NCI-H1092 (cell line): Measurements from ENCODE around the gene C22orf39.

Experiments
- DNase-seq: peaks from one replicate; lab custom pipeline; 2025; lab: John Stamatoyannopoulos, UW

The C22orf39 gene

DNA sequence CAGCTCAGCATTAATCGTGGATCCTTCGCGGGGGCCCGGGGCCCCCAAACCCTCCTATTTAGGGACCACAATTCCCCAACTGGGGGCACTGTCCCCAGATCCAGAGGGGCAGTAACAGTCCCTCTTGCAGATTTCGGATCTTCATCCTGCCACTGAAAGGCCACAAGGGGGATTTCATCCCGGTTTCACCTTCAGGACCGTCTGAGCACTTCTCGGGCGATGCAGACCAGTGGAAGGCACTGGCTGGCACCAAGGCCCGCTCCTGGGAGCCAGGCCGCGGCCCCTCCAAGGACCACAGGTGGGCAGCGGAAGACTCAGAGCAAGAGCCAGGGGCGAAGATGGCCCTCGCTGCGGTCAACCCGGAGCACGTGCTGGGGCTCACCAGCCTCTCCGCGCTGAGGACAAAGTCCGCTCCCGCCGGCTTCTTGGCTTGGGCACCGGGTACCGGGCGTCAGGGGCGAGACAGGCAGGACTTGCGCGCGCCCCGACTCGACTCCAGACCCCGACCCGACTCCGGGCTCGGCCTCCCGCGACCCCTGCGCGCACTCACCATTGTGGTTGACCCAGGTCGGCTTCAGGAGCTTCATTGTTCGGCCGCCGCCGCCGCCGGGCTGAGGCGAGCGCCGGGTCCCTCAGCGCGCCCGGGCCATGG, 16.5 kb downstream of the C22orf39 start:
- DNase-seq = no peak

- DNase-seq = no peak
Measured at GRCh38 chr22:19429950-19430889, 17.3 kb downstream of the C22orf39 start.

DNA sequence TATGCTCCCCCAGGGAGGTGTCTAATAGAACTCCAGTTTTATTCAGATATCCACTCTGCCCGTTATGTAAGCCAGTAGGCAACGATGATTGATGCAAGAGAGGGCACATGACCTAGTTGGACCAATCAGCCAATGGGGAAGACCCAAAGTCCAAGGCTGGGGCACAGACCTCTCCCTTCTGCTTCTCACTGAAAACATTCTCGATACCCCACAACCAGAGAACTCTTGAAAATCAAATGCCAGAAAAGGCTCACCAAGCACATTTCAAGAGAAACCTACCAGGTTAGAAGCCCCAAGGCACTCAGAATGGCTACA, 23.4 kb downstream of the C22orf39 start:
- DNase-seq = no peak

DNA sequence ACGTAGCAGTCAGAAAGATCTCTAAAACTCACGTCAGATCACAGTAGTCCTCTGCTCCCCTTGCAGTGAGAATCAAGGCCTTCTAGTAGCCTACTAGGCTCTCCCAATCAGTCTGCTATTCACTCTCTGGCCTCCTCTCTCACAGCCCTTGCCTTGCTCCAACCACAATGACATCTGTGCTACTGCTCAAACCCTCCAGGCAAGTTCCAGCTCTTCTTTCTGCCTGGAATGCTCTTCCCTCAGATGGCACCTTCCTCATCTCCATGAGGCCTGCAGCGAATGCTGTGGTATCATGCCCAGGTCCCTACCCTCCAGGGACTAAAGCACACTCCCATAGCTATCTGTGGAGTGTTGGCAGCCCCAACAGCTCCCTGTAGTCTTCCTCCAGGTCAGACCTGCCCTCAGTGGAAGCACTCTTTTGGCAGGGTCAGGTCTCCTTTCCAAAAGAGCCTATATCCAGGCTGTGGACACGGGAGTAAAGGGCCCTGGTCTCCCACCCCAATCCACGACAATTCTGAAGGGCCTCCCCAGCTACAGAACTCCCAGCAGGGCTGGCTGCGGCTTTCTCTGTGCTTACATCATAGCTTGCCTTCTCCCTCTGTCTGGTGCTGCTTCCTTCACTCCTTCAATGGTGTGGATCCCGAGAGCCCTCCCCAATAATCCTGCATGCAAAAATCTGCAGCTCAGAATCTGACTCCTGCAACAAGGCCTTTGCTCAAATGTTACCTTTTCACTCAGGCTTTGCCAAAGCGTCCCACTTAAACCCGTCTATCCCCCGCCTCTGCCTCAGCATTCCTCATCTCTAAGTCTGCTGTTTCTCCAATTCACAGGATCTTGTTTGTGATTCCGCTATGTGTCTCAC, 24.8 kb downstream of the C22orf39 start:
- DNase-seq = no peak

- DNase-seq = no peak
Measured at GRCh38 chr22:19420321-19420720, 27.2 kb downstream of the C22orf39 start.

DNA sequence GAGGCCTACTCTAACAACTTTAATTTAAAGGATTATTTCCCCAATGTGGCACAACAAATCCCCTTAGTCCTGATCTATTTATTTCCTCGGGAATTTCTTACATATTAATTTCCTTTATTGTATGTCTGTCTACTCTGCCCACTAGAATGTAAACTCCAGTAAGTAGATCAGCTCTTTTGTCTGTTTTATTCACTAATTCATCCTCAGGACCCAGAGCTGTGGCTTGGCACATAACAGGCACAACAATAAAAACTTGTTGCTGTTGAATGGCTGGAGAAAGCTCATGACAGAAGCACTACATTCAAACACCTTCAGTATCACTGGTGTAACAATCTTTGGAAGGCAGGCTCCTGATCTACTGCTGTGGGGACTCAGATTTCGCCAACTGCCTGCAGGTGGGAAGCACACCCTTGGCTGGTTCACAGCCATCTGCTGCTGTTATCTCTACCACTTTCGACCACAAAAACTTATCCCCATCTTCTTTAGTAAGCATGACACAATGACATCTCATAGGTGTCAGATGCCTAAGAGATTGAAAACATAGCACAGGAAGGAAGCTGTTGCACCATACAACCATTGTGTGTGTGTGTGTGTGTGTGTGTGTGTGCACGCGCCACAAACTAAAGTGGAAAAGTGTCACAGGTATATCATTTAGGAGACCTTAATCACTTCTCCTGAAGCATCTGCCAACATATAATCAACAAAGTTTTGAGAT, 27.9 kb downstream of the C22orf39 start:
- no peak for DNase-seq

GRCh38 chr22:19419086-19419463, 28.4 kb downstream of the C22orf39 start:
- no peak for DNase-seq

- DNase-seq = no peak
Measured at GRCh38 chr22:19412923-19413322, 34.6 kb downstream of the C22orf39 start.

DNA sequence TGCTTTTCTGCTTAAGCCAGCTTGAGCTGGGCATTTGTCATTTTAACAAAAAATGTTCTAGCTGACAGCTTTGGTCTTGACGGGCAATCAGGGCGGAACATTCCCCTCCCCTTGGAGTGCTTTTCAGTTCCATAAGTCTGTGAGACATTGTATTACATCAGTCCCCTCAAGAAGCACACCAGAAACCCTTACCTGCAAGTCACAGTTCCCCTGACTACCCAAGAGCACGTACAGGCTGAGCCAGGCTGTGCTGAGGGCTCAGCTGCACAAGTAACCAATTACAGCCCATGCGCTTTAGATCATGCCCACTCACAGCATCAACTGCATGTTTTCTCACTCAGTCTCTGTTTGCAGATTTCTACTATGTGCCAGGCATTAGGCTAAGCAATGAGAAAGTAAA, 35.0 kb downstream of the C22orf39 start:
- DNase-seq = no peak

- DNase-seq = no peak
Measured at GRCh38 chr22:19411690-19412045, 35.8 kb downstream of the C22orf39 start.

- DNase-seq = no peak
Measured at GRCh38 chr22:19410941-19411689, 36.4 kb downstream of the C22orf39 start.

- DNase-seq = no peak
Measured at GRCh38 chr22:19407649-19408606, 39.6 kb downstream of the C22orf39 start.

DNA sequence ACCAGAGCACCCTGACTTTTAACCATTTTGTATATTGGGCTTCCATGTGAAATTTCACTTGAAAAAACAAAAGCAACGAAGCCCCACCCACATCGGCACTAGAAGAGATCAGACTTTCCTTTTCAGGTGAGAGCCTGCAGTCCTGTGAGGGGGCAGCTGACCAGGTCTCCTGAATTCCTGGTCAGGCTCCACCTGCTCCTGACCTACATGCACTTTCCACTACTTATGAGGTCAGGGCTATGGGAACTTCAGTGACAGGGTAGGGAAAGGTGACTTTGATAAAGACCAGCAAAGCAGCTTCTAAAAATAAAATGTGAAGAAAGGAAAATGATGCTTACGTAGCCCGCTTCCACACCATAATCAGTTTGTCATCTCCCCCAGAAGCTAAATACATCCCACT, 40.7 kb downstream of the C22orf39 start:
- no peak for DNase-seq

- no peak for DNase-seq
Measured at GRCh38 chr22:19406281-19406811, 41.2 kb downstream of the C22orf39 start.

DNA sequence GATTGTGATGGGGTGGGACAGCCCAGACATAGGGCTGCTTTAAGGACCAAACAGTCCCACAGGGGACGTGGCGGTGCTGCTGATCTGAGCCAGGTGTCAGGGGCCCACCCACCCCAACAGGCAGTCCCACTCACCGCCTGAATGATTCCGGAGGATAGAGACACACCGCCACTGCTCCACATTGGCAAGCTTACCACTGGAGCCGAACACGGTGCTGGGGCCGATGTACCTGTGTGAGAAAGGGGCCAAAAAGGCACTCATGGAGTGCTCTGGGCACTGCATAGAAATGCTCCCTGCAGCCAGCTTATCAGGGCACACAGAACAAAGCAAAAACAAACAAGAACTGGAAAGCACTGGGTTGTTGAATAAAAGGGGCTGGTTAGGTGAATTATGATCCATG, 41.9 kb downstream of the C22orf39 start:
- DNase-seq = no peak

- no peak for DNase-seq
Measured at GRCh38 chr22:19405133-19405532, 42.4 kb downstream of the C22orf39 start.

- DNase-seq = no peak
Measured at GRCh38 chr22:19404676-19405075, 42.8 kb downstream of the C22orf39 start.

- DNase-seq = no peak
Measured at GRCh38 chr22:19402642-19403191, 44.8 kb downstream of the C22orf39 start.

DNA sequence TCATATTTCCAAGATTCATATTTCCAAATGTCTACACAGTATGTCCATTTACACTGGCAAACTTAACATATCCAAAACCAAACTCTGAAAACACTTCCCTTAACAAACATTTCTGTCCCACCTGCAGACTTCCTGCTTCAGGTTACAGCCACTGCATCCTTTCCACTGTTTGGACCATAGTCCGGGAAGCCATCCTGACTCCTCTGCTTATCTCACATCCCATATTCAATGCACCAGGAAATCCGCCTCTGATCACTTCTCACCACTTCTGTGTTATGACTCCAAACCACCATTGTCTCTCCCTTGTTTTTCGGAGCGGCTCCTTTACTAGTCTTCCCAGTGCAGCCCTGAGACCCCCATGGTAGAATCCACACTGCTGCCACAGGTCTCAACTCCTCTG, 46.0 kb downstream of the C22orf39 start:
- DNase-seq = no peak

DNA sequence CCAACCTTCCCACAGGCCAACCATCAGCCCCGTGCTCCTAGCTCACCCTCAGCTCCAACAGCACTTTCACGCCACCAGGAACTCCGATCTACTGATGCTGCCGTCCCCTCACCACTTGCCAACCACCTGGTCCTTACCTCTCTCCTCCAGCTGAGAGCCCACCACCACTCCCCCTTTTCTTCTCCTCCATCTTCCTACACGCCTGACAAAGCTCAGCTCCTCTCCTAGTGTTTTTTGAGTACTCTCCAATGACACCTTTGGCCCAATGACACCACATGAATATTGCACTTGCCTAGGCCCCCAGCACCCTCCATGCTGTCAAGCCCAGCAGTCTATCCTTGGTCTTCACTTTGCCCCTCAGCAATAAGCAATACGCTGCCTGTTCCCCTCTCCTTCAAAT, 46.6 kb downstream of the C22orf39 start:
- DNase-seq = no peak
